K562 (cell line): ENCODE data around the gene SIDT2. TPM values are rescaled to one million over a fixed set of nuclear protein-coding genes. Genes with fewer than 3 reads are reported as not detected.

Source experiments
- FOXM1 ChIP-seq, 2 experiments: fragments of 450-650 bp in 1 of 2; sonication (generic) in 1 of 2; formaldehyde crosslinking in 1 of 2; IDR thresholded peaks; 2 replicates each; pipeline versions ENCODE4 v1.6.1 to v1.9.0; 2017 to 2022; ENCODE audit warnings: low read depth in 2 of 2, mild to moderate bottlenecking in 2 of 2, missing genetic modification reagents in 1 of 2, moderate library complexity in 1 of 2
- NFRKB ChIP-seq: fragments of 450-650 bp; IDR thresholded peaks from 2 replicates; pipeline ENCODE4 v1.6.1; 2016; ENCODE audit warnings: low read depth
- TGIF2 ChIP-seq: sonication (generic); formaldehyde crosslinking; IDR thresholded peaks from 2 replicates; pipeline ENCODE4 v1.8.1; 2022; ENCODE audit warnings: mild to moderate bottlenecking, missing genetic modification reagents, moderate library complexity
- polyA plus RNA-seq, 8 experiments: library from polyadenylated mRNA; depleted of rRNA in 4 of 8; stranded (reverse) in 5 of 8; unstranded in 3 of 8; fragments of >200 nt; fragmentation: Nextera tagmentation in 2 of 8; fragmentation: Illumina TruSeq in 1 of 8; extraction: Ambion mirVana in 2 of 8; extraction: Trizol in 1 of 8; gene quantifications; 2 replicates each; pipeline versions ENCODE4 v1.2.1 to v1.2.3, GENCODE V29; 2011 to 2014; ENCODE audit warnings: inconsistent platforms in 1 of 8, missing spikeins in 1 of 8
- total RNA-seq, 7 experiments: library from RNA; depleted of rRNA in 6 of 7; stranded (reverse); fragments of >200 nt in 6 of 7; fragmentation: Illumina TruSeq in 2 of 7; extraction: Trizol in 2 of 7; gene quantifications; 2 replicates each; pipeline versions ENCODE4 v1.2.1 to v1.2.3, GENCODE V29; 2011 to 2021; ENCODE audit warnings: low replicate concordance in 1 of 7
- TF ChIP-seq, protein P1 (sequence below): IDR thresholded peaks from 3 replicates; pipeline ENCODE4 v1.6.1; 2011; ENCODE audit warnings: borderline replicate concordance, mild to moderate bottlenecking, moderate library complexity; ENCODE audit not compliant: insufficient read length; ENCODE audit errors: extremely low read depth
- TF ChIP-seq, protein P2 (sequence below): IDR thresholded peaks from 2 replicates; pipeline ENCODE4 v1.6.1; 2014; ENCODE audit warnings: antibody characterized with exemption
- TF ChIP-seq, protein P3 (sequence below): fragments of 250-450 bp; sonication (Bioruptor Pico); IDR thresholded peaks from 2 replicates; pipeline ENCODE4 v1.5.0; 2021; ENCODE audit warnings: mild to moderate bottlenecking, moderate library complexity
- TF ChIP-seq, protein P4 (sequence below): fragments of 250-450 bp; sonication (Bioruptor Pico); IDR thresholded peaks from 2 replicates; pipeline ENCODE4 v1.4.0; 2020
- TF ChIP-seq, protein P5 (sequence below): IDR thresholded peaks from 2 replicates; pipeline ENCODE4 v1.6.1; 2011; ENCODE audit not compliant: insufficient read length; ENCODE audit errors: extremely low read depth
- TF ChIP-seq, protein P6 (sequence below): sonication (generic); formaldehyde crosslinking; IDR thresholded peaks from 2 replicates; pipeline ENCODE4 v1.8.1; 2023; ENCODE audit warnings: mild to moderate bottlenecking, missing genetic modification reagents

Gene SIDT2
- total and polyA plus RNA-seq, 9 of the 15 experiments (the other 6 are each of a cell fraction or from before 2014, with no cell fraction given) = 2.4 to 20.2 (median 6.5) TPM

DNA sequence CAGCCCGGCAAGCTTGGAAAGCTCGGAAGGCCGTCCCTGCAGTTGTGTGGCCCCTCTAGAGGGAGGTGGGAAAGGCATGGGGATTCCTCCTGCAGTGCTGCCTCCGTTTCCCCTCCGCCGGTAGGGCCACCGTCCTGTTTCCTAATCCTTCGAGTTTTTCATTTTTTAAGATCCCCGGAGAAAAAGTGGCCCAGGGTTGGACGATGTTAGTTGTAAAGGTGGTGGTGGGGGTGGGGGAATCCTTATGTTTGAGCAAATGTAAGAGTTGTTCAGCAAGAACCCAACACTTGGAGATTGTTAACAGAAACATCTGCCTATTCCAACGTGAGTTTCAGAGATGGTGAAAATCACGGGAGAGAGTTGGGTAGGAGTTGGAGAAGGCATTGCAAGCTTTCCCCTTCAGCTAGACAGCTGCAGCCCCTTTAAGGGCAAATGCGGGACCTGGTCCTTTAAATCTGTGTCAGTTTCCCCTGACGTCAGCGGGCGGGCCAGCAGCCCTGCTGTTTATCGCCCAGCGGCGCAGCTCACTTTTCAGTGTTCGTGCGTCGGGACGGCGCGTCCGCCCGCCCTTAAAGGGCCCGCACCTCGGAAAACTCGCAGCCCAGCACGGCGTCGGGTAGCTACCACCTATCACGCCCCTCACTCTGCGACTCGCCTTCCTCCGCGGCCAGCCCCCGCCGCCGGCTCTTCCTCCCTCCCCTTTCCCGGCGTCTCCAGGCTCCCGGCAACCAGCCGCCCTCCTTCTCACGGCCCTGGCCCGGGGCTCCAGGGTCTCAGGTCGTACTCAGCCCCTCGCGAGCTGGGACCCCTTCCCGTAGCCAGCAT, at the start of gene SIDT2 (continued):
- TF ChIP-seq, protein P1, sequence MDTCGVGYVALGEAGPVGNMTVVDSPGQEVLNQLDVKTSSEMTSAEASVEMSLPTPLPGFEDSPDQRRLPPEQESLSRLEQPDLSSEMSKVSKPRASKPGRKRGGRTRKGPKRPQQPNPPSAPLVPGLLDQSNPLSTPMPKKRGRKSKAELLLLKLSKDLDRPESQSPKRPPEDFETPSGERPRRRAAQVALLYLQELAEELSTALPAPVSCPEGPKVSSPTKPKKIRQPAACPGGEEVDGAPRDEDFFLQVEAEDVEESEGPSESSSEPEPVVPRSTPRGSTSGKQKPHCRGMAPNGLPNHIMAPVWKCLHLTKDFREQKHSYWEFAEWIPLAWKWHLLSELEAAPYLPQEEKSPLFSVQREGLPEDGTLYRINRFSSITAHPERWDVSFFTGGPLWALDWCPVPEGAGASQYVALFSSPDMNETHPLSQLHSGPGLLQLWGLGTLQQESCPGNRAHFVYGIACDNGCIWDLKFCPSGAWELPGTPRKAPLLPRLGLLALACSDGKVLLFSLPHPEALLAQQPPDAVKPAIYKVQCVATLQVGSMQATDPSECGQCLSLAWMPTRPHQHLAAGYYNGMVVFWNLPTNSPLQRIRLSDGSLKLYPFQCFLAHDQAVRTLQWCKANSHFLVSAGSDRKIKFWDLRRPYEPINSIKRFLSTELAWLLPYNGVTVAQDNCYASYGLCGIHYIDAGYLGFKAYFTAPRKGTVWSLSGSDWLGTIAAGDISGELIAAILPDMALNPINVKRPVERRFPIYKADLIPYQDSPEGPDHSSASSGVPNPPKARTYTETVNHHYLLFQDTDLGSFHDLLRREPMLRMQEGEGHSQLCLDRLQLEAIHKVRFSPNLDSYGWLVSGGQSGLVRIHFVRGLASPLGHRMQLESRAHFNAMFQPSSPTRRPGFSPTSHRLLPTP = no peak
- TF ChIP-seq, protein P2, sequence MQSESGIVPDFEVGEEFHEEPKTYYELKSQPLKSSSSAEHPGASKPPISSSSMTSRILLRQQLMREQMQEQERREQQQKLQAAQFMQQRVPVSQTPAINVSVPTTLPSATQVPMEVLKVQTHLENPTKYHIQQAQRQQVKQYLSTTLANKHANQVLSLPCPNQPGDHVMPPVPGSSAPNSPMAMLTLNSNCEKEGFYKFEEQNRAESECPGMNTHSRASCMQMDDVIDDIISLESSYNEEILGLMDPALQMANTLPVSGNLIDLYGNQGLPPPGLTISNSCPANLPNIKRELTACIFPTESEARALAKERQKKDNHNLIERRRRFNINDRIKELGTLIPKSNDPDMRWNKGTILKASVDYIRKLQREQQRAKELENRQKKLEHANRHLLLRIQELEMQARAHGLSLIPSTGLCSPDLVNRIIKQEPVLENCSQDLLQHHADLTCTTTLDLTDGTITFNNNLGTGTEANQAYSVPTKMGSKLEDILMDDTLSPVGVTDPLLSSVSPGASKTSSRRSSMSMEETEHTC = no peak
- TF ChIP-seq, protein P3, sequence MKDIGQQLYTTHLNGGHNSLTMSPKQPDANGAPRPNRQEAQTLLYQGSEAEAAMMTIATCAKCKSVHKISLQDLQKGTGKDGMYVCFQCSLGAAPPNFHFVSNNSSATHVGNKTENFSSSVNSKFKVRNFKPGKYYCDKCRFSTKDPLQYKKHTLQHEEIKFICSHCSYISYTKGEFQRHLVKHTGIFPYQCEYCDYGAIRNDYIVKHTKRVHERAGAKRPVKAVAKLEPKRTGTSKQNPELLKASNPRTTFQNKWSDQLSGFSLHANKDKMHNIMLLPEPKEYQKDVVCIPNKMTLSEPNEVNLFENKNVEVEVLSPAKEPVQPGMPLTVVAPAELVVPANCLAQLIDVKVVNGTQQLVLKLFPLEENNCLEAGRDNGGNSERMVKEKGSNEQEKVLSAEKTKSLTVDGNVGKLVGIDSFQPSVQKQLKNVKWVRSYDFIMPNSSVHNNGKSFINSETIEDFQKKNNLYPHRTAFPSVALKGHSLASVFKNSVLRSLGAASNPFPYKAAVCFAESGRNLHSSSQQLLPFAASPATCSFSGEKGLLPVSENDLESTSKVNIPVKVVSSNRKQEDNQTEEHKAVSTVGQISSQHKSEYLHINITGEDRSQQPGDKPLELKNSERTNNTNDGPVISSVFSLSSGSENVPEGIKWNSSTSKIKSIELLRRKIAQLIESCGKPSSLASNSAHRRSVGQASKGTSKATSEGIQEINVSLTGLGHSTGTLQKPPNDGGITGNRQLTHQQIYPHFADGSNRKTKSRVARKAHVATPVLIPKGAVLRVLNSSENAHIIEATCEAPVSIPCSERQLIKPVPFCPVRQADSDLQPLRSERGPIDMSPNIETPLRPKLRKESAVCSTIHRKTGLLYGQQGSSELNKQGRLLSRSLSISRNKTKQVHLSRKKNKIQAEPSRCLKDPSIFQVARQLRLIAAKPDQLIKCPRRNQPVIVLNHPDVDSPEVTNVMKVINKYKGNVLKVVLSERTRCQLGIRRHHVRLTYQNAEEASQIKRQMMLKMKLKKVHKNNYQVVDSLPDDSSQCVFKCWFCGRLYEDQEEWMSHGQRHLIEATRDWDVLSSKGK = no peak
- peak; percentile 92 for TF ChIP-seq FOXM1 (IDR thresholded peaks at IDR 0.05; ENCODE audit: low read depth)
- TF ChIP-seq FOXM1 (CRISPR knock-in tag; IDR thresholded peaks at IDR 0.05; ENCODE audit: low read depth) = no peak
- TF ChIP-seq, protein P4, sequence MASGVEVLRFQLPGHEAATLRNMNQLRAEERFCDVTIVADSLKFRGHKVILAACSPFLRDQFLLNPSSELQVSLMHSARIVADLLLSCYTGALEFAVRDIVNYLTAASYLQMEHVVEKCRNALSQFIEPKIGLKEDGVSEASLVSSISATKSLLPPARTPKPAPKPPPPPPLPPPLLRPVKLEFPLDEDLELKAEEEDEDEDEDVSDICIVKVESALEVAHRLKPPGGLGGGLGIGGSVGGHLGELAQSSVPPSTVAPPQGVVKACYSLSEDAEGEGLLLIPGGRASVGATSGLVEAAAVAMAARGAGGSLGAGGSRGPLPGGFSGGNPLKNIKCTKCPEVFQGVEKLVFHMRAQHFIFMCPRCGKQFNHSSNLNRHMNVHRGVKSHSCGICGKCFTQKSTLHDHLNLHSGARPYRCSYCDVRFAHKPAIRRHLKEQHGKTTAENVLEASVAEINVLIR (CRISPR knock-in tag) = peak; percentile 65
- TF ChIP-seq TGIF2 (CRISPR knock-in tag) = no peak
- TF ChIP-seq NFRKB = no peak
- TF ChIP-seq, protein P5, sequence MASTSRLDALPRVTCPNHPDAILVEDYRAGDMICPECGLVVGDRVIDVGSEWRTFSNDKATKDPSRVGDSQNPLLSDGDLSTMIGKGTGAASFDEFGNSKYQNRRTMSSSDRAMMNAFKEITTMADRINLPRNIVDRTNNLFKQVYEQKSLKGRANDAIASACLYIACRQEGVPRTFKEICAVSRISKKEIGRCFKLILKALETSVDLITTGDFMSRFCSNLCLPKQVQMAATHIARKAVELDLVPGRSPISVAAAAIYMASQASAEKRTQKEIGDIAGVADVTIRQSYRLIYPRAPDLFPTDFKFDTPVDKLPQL = no peak
- TF ChIP-seq, protein P6, sequence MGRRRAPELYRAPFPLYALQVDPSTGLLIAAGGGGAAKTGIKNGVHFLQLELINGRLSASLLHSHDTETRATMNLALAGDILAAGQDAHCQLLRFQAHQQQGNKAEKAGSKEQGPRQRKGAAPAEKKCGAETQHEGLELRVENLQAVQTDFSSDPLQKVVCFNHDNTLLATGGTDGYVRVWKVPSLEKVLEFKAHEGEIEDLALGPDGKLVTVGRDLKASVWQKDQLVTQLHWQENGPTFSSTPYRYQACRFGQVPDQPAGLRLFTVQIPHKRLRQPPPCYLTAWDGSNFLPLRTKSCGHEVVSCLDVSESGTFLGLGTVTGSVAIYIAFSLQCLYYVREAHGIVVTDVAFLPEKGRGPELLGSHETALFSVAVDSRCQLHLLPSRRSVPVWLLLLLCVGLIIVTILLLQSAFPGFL (CRISPR knock-in tag) = no peak
